Choroid plexus epithelial cell (primary cell): Measurements from ENCODE around the gene KRTAP1-4.
"Not testable (repeated sequence)": the region's sequence is repeated elsewhere in the genome, so short reads cannot be mapped to it uniquely, and the experiment has no call there.

ENCODE experiments used
- DNase-seq: peaks from one replicate; pipeline ENCODE4 v3.0.0-alpha.2; 2010; ENCODE audit warnings: low read depth
- H3K4me3 ChIP-seq: 2 replicates; pipeline ENCODE4 v1.5.1; 2011; ENCODE audit warnings: low read depth, mild to moderate bottlenecking, control low read depth, low read length, moderate library complexity
- CTCF ChIP-seq: conservative IDR thresholded peaks from 2 replicates; pipeline ENCODE4 v1.5.1; 2011; ENCODE audit warnings: low read depth, mild to moderate bottlenecking, control low read depth, inconsistent platforms, low read length, moderate library complexity

KRTAP1-4 gene

GRCh38 chr17:41042953-41043352, 13.0 kb upstream of the KRTAP1-4 start:
- H3K4me3 ChIP-seq: no peak overlapping the region
- TF ChIP-seq CTCF: no peak
- DNase-seq: no peak

DNA sequence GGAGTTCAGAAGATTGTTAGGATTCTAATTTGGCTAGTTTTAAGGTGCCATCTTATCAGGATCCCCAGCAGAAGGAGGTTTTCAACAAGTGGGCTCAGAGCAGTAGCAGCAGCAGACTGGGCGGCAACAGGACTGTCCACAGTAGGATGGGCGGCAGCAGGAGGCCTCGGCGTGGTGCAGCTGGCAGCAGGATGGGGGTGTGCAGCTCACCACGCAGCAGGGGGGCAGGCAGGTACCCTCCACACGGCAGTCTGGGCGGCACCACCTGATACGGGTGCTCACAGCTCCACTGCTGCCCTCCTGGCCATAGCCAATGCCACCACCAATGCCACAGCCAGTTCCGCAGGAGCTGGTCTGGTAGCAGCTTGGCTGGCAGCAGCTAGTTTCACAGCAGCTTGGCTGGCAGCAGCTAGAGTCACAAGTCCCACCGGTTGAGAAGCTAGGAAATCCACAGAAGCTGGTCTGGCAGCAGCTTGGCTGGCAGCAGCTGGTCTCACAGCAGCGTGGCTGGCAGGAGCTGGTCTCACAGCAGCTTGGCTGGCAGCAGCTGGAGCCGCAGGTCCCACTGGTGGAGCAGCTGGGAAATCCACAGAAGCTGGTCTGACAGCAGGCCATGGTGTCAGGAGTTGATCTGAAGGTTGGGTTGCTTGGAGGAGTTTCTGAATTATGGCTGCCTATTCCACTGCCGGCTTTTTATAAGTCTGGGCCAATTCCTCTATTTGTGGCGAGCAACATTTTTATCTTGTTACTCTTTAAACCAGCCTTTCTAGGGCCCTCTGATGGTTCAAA, 11.0 kb upstream of the KRTAP1-4 start, which contains the start of gene KRTAP1-1:
Gene KRTAP1-1, minus strand, starts transcription at position 668 of the 789 bp plus-strand sequence. Its CDS starts 53 bp downstream, at position 615.
- not testable (repeated sequence) for H3K4me3 ChIP-seq
- peak; percentile 17 for DNase-seq

DNA sequence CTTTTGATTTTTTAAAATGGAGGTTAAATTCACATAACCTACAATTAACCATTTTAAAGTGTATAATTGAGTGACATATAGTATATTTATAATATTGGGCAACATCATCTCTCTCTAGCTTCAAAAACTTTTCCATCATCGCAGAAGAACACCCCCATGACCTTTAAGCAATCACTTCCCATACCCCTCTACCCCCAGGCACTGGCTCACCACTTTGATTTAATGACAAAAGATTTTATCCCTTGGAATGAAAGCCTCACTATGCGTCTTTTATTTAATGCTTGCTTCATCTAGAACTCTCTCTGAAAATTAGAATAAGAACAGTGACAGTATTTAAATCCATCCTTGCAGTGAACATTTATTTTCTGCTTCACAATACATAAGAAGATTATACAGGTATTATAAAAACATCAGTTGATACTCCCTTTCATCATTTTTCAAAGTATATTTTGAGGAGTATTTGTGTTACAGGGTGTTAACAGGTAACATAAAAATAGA, 7.9 kb upstream of the KRTAP1-4 start:
- DNase-seq: no peak
- no peak for TF ChIP-seq CTCF
- H3K4me3 ChIP-seq: no peak overlapping the region

- not testable (repeated sequence) for DNase-seq, H3K4me3 ChIP-seq
These were observed 4.4 kb upstream of the KRTAP1-4 start, which contains the start of gene KRTAP1-3 for GRCh38 chr17:41034346-41034935. Gene KRTAP1-3, minus strand, starts transcription at chr17:41034874. Its CDS starts 53 bp downstream, at chr17:41034821.

DNA sequence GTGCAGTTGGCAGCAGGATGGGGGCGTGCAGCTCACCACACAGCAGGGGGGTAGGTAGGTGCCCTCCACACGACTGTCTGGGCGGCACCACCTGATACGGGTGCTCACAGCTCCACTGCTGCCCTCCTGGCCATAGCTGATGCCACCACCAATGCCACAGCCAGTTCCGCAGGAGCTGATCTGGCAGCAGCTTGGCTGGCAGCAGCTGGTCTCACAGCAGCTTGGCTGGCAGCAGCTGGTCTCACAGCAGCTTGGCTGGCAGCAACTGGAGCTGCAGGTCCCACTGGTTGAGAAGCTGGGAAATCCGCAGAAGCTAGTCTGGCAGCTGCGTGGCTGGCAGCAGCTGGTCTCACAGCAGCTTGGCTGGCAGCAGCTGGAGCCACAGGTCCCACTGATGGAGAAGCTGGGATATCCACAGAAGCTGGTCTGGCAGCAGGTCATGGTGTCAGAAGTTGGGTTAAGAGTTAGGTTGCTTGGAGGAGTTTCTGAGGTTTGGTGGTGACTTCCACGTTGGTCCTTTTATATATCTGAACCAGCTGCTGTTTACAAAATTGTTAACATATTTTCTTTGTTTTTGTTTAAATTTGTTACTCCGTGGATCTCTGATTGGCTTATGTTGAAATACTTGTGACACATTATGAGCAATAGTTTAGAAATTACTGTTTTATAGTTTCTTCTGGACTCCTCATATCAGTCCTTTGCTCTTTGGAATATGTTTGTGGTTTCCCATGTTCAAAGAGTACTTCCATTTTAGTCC, 3.1 kb downstream of the KRTAP1-4 start, which contains the start of gene KRTAP1-5:
Gene KRTAP1-5, minus strand, starts transcription at position 494 of the 757 bp plus-strand sequence. Its CDS starts 53 bp downstream, at position 441.
- no peak within 1 kb of the TSS for H3K4me3 ChIP-seq
- peak; percentile 79 for DNase-seq
- TF ChIP-seq CTCF: no peak

- H3K4me3 ChIP-seq: no peak overlapping the region
- no peak for TF ChIP-seq CTCF
- peak; percentile 14 for DNase-seq
These were observed 5.3 kb downstream of the KRTAP1-4 start for GRCh38 chr17:41024697-41025096.

DNA sequence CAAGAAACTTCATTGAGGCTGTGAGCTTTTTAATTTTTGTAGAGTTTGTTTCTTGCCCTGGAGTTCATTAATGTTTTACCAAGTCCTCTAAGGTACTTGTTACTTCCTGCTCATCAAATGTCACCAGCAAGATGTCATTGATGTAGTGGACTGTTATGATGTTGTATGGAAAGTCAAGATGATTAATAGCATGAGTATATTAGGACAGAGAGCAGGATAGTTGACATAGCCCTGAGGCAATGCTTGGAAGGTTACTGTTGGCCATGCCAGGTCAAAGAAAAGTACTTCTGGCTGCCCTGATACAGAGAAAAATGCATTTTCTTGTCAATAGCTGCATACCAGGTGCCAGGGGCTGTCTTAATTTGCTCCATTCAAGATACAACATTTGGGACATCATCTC, 9.7 kb downstream of the KRTAP1-4 start:
- H3K4me3 ChIP-seq: no peak overlapping the region
- no peak for TF ChIP-seq CTCF
- no peak for DNase-seq
